ACHN (cell line): Measurements from ENCODE around the gene ZBTB4.

Experiments used
- DNase-seq: peaks from one replicate; pipeline ENCODE4 v3.0.0-alpha.2; 2015
- in situ Hi-C: cut with HindIII; loops from 2 replicates; pipeline ENCODE4 v1.10.0; 2017; ENCODE audit warnings: low sequenced_read_pairs, low pct_ligation_motif_present, low pct_unique_long_range_greater_than_20kb

The ZBTB4 gene

DNA sequence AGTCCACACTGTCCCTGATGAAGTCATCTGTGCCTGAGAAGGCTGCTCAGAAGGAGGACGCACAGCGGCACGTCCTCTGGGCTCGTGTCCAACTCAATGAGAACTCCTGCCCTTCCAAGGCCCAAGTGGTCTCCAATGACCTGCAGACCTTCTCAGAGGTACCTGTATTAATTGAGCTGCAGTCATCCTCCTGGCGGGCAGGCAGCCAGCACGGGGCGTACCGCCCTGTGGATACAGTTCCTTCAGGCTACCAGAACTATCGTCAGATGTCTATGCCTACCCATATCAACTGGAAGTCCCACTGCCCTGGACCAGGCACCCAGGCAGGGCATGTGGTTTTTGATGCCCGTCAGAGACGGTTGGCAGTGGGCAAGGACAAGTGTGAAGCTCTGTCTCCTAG lies 47.1 kb downstream of the ZBTB4 start:
- in situ Hi-C loops = no loop called here
- no peak for DNase-seq

DNA sequence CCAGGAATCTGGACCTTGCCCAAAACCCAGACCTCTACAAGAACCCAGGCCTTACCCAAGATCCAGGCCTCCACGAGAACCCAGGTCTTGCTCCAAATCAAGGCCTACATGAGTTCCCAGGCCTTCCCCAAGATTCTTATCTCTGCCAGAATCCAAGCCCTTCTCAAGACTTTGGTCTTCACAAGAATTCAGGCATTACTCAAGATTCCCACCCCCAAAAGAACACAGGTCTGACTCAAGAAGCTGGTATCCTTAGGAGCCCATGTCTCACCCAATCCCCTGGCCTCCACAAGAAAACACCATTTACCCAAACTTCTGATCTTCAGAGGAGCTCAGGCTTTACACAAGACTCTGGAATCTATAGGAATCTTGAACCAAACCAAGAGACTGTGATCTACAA lies 48.2 kb downstream of the ZBTB4 start:
- in situ Hi-C loops = no loop called here
- DNase-seq = no peak

GRCh38 chr17:7429722-7430121 lies 49.7 kb downstream of the ZBTB4 start:
- no peak for DNase-seq
- in situ Hi-C loops = no loop called here

- DNase-seq = no peak
- in situ Hi-C loops = no loop called here
Observed at GRCh38 chr17:7428557-7428956, 50.9 kb downstream of the ZBTB4 start, which contains the start of gene SPEM3. TSS of gene SPEM3 (plus strand) at chr17:7428857. CDS start at chr17:7428903, 46 bp downstream.

GRCh38 chr17:7427549-7427948 lies 51.9 kb downstream of the ZBTB4 start:
- in situ Hi-C loops = no loop called here
- no peak for DNase-seq

- in situ Hi-C loops = no loop called here
- no peak for DNase-seq
Observed at GRCh38 chr17:7426896-7427489, 52.4 kb downstream of the ZBTB4 start.

GRCh38 chr17:7426203-7426863 lies 53.1 kb downstream of the ZBTB4 start:
- in situ Hi-C loops = no loop called here
- no peak for DNase-seq

GRCh38 chr17:7425756-7426155 lies 53.7 kb downstream of the ZBTB4 start:
- in situ Hi-C loops = no loop called here
- DNase-seq = no peak

- in situ Hi-C loops = no loop called here
- DNase-seq = no peak
Observed at GRCh38 chr17:7425316-7425715, 54.1 kb downstream of the ZBTB4 start, which contains the start of gene SPEM2. TSS of gene SPEM2 (plus strand) at chr17:7425616. CDS start at chr17:7425689, 73 bp downstream.

- no peak for DNase-seq
- in situ Hi-C loops = no loop called here
Observed at GRCh38 chr17:7423679-7424078, 55.8 kb downstream of the ZBTB4 start.

GRCh38 chr17:7421186-7421585 lies 58.2 kb downstream of the ZBTB4 start:
- DNase-seq = no peak
- in situ Hi-C loops = no loop called here

- in situ Hi-C loops = no loop called here
- DNase-seq = no peak
Observed at GRCh38 chr17:7419819-7420610, 59.4 kb downstream of the ZBTB4 start, which contains the start of gene SPEM1. TSS of gene SPEM1 (plus strand) at chr17:7420324. CDS start at chr17:7420385, 61 bp downstream.

DNA sequence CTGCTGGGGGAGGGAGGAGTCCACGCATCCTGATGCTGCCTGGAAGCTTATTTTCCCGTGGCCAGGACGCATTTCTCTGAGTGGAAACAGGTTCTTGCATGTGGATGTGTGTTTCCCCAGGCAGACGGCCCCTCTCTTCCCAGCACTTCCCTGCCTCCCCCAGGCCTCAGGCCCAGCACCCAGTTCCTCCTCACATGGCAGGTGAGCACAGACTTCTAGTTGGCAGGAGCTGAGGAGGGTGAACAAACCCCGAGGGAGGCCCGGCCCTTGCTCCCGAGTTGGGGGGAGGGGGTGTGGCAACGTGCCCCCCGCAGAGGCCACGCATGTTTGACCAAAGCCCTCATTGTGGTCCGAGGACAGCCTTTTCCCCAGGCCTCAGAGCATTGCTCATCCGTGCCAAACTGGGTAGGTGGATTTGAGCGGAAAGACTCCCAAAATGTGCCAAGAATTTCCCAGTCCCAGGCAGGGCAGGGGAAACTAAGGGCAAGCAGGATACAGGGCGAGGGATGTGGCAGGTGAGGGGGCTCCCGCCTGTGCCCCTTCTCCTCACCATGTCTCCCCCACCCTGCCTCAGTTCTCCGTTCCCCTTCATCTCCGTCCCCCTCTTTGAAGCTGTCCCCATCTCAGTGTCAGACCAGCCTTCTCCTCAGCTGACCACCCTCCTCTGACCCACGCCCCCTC lies 60.8 kb downstream of the ZBTB4 start:
- no peak for DNase-seq
- in situ Hi-C loops = no loop called here

DNA sequence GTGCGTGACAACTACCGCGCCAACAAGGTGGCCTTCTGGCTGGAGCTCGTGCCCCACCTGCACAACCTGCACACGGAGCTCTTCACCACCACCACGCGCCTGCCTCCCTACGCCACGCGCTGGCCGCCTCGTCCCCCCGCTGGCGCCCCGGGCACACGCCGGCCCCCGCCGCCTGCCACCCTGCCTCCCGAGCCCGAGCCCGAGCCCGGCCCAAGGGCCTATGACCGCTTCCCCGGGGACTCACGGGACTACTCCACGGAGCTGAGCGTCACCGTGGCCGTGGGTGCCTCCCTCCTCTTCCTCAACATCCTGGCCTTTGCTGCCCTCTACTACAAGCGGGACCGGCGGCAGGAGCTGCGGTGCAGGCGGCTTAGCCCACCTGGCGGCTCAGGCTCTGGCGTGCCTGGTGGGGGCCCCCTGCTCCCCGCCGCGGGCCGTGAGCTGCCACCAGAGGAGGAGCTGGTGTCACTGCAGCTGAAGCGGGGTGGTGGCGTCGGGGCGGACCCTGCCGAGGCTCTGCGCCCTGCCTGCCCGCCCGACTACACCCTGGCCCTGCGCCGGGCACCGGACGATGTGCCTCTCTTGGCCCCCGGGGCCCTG lies 62.3 kb downstream of the ZBTB4 start:
- in situ Hi-C loops = no loop called here
- DNase-seq = no peak

GRCh38 chr17:7416323-7416722 lies 63.1 kb downstream of the ZBTB4 start:
- in situ Hi-C loops = no loop called here

GRCh38 chr17:7415784-7416183 lies 63.6 kb downstream of the ZBTB4 start:
- no peak for DNase-seq
- in situ Hi-C loops = no loop called here

More at GRCh38 chr17:7416323-7416722, 63.1 kb downstream of the ZBTB4 start:
- no peak for DNase-seq

DNA sequence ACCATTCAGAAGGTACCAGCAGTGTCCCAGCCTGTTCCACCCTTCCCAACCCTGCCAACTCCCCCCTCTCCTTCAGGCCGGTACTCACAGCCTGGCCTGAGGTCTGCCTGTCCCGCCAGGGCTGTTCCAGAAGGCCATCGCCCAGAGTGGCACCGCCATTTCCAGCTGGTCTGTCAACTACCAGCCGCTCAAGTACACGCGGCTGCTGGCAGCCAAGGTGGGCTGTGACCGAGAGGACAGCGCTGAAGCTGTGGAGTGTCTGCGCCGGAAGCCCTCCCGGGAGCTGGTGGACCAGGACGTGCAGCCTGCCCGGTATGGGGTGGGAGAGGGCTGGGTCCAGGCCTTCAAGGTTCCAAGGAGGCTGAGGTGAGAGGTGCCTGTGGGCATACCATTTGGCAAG lies 64.6 kb downstream of the ZBTB4 start:
- in situ Hi-C loops = no loop called here

DNA sequence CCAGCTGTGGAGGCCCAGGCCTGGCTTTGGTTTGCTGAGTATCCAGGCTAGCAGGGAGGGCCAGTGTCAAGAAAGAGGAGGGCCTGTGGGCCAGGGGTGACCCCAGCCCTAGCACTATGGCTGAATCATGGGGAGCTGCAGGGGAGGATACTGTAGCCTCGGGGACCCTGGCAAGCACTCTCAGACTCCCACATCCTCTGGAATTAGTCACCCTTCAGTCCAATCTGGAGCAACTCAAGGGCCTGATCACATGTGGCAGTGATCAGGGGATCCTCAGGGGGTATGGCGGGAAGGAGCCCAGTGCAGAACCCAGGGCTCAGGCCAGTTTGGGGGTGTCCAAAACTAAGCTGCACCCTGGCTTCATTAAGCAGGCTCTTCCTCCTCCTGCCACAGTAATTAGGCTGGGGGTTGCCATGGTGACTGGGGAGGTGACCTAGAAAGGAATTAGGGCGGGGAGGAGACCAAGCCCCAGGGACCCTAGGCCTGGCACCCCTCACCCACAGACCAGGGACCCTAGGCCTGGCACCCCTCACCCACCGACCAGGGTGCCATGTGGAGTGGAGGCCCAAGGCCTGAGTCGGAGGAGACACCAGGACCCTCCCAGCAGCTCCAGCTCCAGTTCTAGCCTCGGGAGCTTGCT lies 66.0 kb downstream of the ZBTB4 start:
- no peak for DNase-seq

More for the DNA sequence above, 64.6 kb downstream of the ZBTB4 start:
- DNase-seq = no peak

More for the DNA sequence above, 66.0 kb downstream of the ZBTB4 start:
- in situ Hi-C loops = no loop called here
